COLO668 (cell line): ENCODE measurements around the gene KRTAP12-3.
"Not testable (repeated sequence)": the region's sequence is repeated elsewhere in the genome, so short reads cannot be mapped to it uniquely, and the experiment has no call there.

Experiments
- DNase-seq: peaks from one replicate; lab custom pipeline; 2025; ENCODE audit not compliant: unreplicated experiment; lab: John Stamatoyannopoulos, UW

Gene KRTAP12-3

GRCh38 chr21:44682580-44683151, 24.9 kb downstream of the KRTAP12-3 start:
- DNase-seq = no peak

DNA sequence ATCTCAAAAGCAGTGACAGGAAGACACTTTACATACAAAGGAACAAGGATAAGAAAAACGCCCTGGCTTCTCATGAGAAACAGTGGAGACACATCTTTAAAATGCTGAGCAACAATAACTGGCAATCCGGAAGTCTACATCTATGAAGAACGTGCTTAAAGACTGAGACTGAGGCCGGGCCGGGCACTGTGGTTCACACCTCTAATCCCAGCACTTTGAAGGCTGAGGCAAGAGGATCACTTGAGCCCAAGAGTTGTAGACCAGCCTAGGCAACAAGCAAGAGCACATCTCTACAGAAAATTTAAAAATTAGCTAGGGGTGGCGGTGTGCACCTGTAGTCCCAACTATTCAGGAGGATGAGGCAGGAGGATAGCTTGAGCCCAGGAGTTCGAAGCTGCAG, 26.3 kb downstream of the KRTAP12-3 start:
- no peak for DNase-seq

GRCh38 chr21:44684483-44684882, 26.8 kb downstream of the KRTAP12-3 start:
- no peak for DNase-seq

- DNase-seq = not testable (repeated sequence)
Observed at GRCh38 chr21:44685050-44685449, 27.3 kb downstream of the KRTAP12-3 start.

DNA sequence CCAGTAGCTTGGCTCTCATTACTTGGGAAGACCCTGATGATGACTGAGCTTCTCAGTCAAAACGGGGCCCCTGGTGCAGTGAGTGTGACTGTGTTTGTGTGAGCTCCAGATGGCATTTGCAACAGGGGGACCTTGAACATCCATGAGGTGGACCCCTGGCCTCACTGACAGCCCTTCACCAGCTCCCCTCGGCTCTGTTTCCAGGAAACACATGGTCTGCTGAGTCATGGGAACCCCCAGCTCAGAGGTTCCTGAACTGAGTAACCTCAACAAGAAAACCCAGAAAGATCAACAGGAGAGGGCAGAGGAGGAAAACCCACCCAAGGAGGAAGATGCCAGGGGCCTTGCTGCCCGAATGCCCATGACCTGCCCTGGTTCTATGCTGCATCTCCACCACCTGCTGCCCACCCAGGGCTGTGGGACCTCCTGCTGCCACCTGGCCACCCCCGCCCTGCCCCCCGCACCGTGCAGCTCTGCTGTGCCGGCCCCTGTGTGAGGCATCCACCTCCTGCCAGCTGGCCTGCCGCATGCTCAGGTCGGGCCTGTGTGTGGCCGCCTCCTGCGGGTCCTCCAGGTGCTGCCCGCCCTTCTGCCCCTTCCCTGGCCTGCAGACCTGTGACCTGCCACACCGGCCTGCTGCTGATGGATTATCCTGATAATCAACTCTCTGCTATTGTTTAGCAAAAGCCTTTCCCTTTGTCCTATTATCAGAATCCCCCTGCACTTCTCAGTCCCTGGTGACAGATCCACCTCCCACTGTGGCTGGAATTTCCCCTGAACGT, 28.5 kb downstream of the KRTAP12-3 start:
- DNase-seq = no peak

- no peak for DNase-seq
Observed at GRCh38 chr21:44686843-44687561, 29.3 kb downstream of the KRTAP12-3 start.

GRCh38 chr21:44687671-44688070, 29.9 kb downstream of the KRTAP12-3 start:
- DNase-seq = no peak

GRCh38 chr21:44689740-44690139, 32.0 kb downstream of the KRTAP12-3 start:
- not testable (repeated sequence) for DNase-seq

DNA sequence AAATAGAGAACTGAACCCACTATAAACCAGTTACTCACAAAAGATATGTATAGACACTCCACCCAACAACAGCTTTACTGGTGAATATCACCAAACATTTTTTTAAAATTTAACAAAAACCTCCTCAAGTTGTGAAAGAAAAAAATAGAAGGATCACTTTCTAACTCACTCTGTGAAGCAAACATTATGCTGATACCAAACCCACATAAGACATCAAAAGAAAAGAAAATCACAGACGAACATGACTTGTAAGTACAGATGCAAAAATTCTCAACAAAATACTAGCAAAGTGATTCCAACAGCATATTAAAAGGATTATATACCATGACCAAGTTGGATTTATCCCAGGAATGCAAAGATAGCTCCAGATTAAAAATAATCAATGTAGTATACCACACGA, 34.0 kb downstream of the KRTAP12-3 start:
- DNase-seq = no peak

DNA sequence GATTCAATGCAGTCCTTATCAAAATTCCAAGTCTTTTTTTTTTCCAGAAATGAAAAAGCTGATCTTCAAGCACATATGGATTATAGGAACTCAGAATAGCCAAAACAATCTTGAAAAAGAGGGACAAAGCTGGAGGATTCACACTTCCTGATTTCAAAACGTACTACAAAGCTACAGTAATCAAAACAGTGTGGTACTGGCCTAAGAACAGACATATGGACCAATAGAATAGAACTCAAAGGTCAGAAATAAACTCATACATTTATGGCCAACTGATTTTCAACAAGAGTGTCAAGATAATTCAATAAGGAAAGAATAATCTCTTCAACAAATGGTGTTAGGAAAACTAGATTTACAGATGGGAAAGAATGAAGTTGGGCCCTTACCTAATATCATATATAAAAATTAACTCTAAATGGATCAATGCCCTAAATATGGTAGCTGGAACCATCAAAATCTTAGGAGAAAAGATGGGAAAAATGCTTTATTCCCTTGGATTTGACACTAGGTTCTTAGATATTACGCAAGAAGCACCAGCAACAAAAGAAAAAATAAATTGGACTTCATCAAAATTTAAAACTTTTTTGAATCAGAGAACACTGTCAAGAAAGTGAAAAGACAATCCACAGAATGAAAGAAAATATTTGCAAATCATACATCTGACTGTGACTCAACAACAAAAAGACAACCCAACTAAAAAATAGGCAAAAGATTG, 35.2 kb downstream of the KRTAP12-3 start:
- DNase-seq = no peak

GRCh38 chr21:44694776-44695175, 37.0 kb downstream of the KRTAP12-3 start:
- DNase-seq = no peak

DNA sequence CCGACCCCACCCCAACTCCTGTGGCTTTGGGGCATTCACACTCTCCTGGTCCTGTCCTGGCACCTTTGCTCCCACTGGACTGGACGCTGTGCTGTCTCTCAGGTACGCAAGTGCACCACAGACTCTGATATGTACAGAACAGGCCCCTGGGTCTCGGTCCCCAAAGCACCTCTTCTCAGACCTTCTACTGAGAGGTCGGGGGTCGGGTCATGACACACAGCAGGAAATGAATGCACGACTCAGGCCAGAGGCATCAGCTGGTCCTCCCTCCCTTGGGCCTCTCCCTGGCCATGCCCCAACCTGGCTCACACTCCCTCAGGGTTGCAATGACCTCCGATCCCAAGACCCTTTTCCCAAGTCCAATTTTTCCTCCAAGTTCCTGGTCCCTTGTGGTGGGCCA, 37.5 kb downstream of the KRTAP12-3 start:
- DNase-seq = no peak

- DNase-seq = no peak
Observed at GRCh38 chr21:44695641-44696040, 37.9 kb downstream of the KRTAP12-3 start.

DNA sequence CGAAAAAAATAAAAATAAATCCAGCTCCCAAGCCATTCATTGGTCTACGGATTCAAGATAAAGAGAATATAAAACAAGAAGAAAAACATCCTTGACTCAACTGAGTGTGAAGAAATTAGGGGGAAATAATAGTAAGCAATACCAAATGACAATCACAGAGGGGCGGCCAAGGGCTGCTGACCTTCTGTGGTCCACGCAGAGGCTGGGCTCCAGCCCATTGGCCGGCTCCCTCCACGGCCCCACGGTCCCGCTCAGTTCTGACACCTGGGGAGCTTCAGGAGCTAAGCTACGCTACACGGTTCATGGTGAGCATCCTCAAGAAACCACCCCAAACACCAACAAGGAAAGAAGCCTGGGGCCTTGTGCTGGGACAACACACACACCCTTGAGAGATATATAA, 38.8 kb downstream of the KRTAP12-3 start:
- no peak for DNase-seq

GRCh38 chr21:44697172-44697810, 39.6 kb downstream of the KRTAP12-3 start, which contains the start of gene KRTAP10-12:
KRTAP10-12 (plus strand) TSS chr21:44697172; CDS start chr21:44697202, 30 bp downstream.
- not testable (repeated sequence) for DNase-seq

DNA sequence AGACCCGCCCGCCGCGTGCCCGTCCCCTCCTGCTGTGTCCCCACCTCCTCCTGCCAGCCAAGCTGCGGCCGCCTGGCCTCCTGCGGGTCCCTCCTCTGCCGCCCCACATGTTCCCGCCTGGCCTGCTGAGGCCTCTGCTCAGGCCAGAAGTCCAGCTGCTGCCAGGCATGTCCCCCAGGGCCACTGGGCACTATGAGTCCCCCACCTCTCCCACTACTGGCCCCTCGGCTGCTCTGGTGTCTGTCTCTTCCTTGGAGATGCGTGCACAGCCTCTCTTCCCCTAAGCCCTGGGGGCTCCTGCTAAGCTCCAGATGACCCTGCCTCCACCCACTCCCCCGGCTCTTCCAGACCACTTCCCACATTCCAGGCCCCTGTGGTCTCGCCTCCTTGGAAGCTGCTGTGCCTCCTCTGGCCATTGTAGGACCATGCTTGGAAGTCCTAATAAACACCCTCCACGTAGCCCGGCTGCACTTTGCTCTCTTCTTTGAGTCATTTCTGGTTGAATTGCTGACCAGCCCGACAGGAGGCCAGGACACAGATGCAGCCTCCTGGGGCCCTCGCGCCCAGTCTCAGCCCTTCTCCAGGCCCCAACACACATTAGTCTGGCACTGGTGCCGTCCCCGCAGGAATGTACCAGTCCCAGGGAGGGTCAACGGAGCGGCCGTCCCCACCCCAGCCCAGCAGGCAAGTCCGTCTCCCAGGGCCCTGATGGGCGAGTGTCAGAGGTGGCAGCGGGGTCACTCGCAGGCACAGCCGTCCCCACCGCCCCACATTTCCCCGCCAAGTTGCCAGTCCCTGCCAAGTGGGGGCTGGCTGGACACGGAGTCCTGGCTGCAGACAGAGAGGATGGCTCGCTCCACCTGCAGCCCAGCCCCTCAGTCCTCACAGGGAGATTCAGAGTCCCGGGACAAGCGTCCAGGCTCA, 40.3 kb downstream of the KRTAP12-3 start:
- DNase-seq = no peak

- no peak for DNase-seq
Observed at GRCh38 chr21:44699502-44700001, 41.8 kb downstream of the KRTAP12-3 start.

DNA sequence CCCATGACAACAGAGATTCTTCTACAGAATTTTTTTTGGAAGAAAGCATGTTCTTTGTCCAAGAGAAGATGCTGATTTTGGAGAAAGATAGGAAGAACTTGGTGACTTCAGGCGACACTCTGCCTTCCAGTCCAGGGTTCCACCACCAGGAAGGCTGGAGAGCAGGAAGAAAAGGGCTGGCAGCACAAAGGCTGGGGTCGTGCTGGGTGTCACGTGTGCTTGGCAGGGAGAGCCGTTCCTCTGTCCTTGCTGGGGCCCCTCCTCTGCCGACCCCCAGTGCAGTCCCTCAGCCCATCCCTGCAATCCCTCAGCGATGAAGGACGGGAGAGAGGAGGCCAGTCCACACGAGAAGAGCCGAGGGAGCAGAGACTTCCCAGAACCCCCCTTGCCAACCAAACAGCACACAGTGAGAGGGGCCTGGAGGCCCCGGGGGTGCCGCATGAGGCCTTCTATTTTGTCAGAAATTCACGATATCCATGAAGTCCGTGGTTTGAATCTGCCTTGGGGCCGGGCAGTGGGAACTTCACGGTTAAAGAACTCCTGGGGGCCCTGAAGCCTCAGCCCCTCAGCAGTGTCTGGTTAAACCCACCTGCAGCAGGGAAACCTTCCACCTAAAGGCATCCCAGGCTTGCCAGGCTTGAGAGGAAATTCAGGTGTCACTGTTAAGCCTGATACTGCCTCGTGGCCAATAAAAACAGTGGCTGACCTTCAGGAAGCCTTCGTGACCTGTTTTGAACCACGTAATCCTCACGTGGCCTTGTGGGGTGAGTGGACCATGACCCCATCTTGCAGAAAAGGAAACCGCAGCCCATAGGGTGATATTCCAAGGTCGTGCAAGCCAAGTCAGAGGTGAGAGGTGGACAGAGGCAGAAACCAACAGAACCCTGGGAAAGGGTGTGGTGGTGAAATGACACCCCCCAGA, 42.6 kb downstream of the KRTAP12-3 start:
- DNase-seq = no peak

DNA sequence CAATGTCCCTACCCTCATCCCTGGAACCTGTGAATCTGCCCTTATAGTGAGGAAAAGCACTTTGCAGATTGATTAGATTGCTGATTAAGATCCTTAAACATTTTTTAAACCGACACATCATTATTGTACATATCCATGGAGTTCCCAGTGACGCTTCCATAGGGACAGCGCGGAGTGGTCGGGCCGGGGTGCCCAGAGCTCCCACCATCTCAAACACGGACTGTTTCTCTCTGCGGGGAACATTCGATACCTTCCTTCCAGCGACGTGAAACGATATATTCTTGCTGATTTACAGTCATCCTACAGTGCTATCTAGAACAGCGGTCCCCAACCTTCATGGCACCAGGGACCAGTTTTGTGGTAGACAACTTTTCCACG, 43.3 kb downstream of the KRTAP12-3 start:
- DNase-seq = no peak
